Lower leg skin (tissue), 4 donors: ENCODE measurements around the gene ITIH6. TPM values are rescaled to one million over a fixed set of nuclear protein-coding genes. Genes with fewer than 3 reads are reported as not detected.
"Not testable (repeated sequence)": the region's sequence is repeated elsewhere in the genome, so short reads cannot be mapped to it uniquely, and the experiment has no call there.

Source experiments
- DNase-seq, 2 donors: peaks; one replicate each; pipeline ENCODE4 v3.0.0-alpha.2; 2019; ENCODE audit warnings: low spot score in 2 of 2
- H3K4me3 ChIP-seq: fragments of 200-600 bp; sonication (generic); 2 replicates; pipeline ENCODE4 v1.5.1; 2017; ENCODE audit warnings: mild to moderate bottlenecking, low read depth; ENCODE audit not compliant: poor library complexity, severe bottlenecking
- POLR2A ChIP-seq, 2 donors: fragments of 450-650 bp; IDR thresholded peaks; one replicate each; pipeline ENCODE4 v1.6.1; 2016 to 2017; ENCODE audit warnings: antibody characterized with exemption in 2 of 2, mild to moderate bottlenecking in 1 of 2, moderate library complexity in 1 of 2
- WGBS, 2 donors: methylation state at CpG; one replicate each; pipeline ENCODE4 v1.1.5; 2018; 5-methylcytosine and 5-hydroxymethylcytosine counted together
- intact Hi-C: fragments of 100-400 bp; cut with DNase I; formaldehyde crosslinking; loops from one replicate; pipeline ENCODE4 v1.15.0; 2023; ENCODE audit warnings: low total_unique reads
- total RNA-seq, 4 donors: library from RNA; depleted of rRNA; stranded (reverse); fragments of >200 nt; gene quantifications; one replicate each; pipeline ENCODE4 v1.1.0, GENCODE V29; 2016
- TF ChIP-seq, protein P1 (sequence below), 3 donors: fragments of 450-650 bp; IDR thresholded peaks; one replicate each; pipeline ENCODE4 v1.5.1; 2016; ENCODE audit warnings: antibody characterized with exemption in 3 of 3, mild to moderate bottlenecking in 3 of 3, moderate library complexity in 2 of 3

Gene ITIH6
- total RNA-seq, 4 donors from 2014 or later: 0.06 TPM; not detected in 3

GRCh38 chrX:54746928-54747327 is 51.1 kb downstream of the ITIH6 start:
- TF ChIP-seq, protein P1, sequence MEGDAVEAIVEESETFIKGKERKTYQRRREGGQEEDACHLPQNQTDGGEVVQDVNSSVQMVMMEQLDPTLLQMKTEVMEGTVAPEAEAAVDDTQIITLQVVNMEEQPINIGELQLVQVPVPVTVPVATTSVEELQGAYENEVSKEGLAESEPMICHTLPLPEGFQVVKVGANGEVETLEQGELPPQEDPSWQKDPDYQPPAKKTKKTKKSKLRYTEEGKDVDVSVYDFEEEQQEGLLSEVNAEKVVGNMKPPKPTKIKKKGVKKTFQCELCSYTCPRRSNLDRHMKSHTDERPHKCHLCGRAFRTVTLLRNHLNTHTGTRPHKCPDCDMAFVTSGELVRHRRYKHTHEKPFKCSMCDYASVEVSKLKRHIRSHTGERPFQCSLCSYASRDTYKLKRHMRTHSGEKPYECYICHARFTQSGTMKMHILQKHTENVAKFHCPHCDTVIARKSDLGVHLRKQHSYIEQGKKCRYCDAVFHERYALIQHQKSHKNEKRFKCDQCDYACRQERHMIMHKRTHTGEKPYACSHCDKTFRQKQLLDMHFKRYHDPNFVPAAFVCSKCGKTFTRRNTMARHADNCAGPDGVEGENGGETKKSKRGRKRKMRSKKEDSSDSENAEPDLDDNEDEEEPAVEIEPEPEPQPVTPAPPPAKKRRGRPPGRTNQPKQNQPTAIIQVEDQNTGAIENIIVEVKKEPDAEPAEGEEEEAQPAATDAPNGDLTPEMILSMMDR (IDR thresholded peaks at IDR 0.05): no peak
- TF ChIP-seq POLR2A (IDR thresholded peaks at IDR 0.05): no peak
- DNase-seq: no peak
- H3K4me3 ChIP-seq: no peak overlapping the region
- intact Hi-C loops: no loop called here
- WGBS, 2 donors: 33% methylated on average over 1 to 2 of the region's 2 CpGs

DNA sequence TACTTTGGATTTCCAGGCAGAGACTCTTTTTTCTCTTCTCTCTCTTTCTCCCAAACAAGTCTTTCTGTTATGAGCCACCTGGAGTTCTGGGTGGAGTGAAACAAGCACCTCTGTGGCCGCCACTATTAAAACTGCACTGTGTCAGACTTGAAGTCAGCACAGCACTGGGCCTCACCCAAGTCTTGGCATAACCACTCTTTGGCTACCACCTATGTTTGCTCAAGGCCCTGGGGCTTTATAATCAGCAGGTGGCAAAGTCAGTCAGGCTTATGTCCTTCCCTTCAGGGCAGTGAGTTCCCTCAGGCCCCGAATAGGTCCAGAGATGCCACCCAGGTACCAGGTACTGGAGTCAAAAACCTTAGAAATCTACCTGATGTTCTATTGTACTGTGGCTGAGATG is 52.4 kb downstream of the ITIH6 start:
- WGBS, 2 donors: 48 to 75% methylated on average over 2 of the region's 2 CpGs
- intact Hi-C loops: no loop called here
- TF ChIP-seq, protein P1 (IDR thresholded peaks at IDR 0.05): no peak
- no peak for TF ChIP-seq POLR2A (IDR thresholded peaks at IDR 0.05)
- H3K4me3 ChIP-seq: no peak overlapping the region
- no peak for DNase-seq

GRCh38 chrX:54738567-54738966 is 59.5 kb downstream of the ITIH6 start:
- intact Hi-C loops, H3K4me3 ChIP-seq, DNase-seq: not testable (repeated sequence)
- WGBS, 2 donors: 89 to 90% methylated on average over 3 to 6 of the region's 6 CpGs

DNA sequence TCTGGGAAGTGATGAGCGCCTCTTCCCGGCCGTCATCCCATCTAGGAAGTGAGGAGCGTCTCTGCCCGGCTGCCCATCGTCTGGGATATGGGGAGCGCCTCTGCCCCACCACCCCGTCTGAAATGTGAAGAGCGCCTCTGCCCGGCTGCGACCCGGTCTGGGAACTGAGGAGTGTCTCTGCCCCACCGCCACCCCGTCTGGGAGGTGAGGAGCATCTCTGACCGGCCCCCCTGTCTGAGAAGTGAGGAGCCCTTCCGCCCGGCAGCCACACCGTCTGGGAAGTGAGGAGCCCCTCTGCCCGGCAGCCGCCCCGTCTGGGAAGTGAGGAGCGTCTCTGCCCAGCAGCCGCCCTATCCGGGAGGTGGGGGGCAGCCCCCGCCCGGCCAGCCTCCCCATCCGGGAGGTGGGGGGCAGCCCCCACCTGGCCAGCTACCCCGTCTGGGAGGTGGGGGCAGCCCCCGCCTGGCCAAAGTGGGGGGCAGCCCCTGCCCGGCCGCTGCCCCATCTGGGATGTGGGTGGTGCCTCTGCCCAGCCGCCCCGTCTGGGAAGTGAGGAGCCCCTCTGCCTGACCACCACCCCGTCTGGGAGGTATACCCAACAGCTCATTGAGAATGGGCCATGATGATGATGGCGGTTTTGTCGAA is 61.6 kb downstream of the ITIH6 start:
- 92 to 100% methylated on average over 2 to 25 of the region's 36 CpGs for WGBS, 2 donors
- not testable (repeated sequence) for H3K4me3 ChIP-seq

DNA sequence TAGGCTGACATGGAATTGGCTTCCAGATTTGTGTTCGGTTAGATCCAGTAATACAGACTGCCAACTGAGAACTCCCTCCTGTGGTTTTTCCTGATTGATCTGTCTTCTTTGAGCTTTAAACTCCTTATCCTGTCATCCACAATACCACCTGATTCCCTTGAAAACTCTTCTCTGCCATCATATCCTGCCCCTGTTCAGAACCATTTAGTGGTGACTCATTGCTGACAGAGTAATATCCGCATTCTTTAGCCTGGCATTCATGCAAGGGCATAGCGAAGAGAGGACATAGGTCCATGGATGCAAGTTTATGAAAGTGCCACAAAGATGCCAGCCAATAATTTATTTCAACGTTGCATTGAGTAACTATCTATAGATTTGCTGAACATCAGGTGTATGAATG is 76.6 kb downstream of the ITIH6 start:
- H3K4me3 ChIP-seq: no peak overlapping the region
- intact Hi-C loops: no loop called here
- no peak for DNase-seq
- WGBS, 2 donors: 68 to 74% methylated on average over 4 of the region's 4 CpGs
- TF ChIP-seq, protein P1 (IDR thresholded peaks at IDR 0.05): no peak
- TF ChIP-seq POLR2A (IDR thresholded peaks at IDR 0.05): no peak

More for the DNA sequence above, 61.6 kb downstream of the ITIH6 start:
- DNase-seq, intact Hi-C loops: not testable (repeated sequence)

DNA sequence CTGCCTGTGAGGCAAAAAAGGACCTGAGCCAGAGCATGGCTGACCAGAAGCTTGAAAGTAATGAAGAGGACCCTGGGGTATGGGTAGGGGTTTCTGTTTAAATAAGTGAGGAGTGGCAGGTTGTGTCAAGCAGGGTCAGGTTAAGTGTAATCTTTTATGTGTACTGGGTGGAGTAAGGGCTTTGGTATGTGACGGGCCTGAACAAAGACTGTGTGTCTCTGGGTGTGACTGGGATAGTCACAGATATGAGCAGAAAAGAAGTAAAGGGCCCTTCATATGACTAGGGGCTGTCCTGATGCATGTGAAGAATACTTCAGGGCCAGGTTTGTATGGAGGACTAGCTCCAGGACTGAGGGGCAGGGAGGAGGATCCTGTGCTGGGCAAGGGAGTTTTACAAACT is 82.4 kb downstream of the ITIH6 start:
- TF ChIP-seq POLR2A (IDR thresholded peaks at IDR 0.05): no peak
- TF ChIP-seq, protein P1 (IDR thresholded peaks at IDR 0.05): no peak
- no peak overlapping the region for H3K4me3 ChIP-seq
- WGBS, 2 donors: 57 to 68% methylated on average over 1 of the region's 1 CpG
- no peak for DNase-seq
- intact Hi-C loops: no loop called here

DNA sequence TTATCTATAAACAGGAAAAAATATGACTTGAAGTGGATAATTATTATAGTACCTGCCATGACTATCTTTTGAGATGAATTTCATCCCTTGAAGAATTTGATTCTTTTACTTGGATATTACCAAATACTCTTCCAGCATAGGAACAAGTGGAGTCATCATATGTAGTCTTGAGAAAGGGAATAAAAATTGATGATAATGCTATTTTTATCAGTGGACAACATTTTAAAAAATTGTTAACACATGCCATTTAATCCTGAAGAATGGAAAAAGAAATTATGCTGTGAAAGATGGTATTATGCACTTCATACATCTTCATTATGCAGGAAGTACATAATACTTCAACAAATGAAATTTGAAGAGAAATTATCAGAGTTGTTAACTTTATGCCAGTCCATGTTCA is 83.6 kb downstream of the ITIH6 start:
- H3K4me3 ChIP-seq: no peak overlapping the region
- DNase-seq: no peak
- intact Hi-C loops: no loop called here
- TF ChIP-seq, protein P1 (IDR thresholded peaks at IDR 0.05): no peak
- no peak for TF ChIP-seq POLR2A (IDR thresholded peaks at IDR 0.05)
